Activated effector memory CD4-positive, alpha-beta T cell treated with Interleukin-2 at 50 U/mL for 16 hours (primary cell): ENCODE measurements around the gene FAM171A2.
"Not testable (repeated sequence)": the region's sequence is repeated elsewhere in the genome, so short reads cannot be mapped to it uniquely, and the experiment has no call there.

Experiments used
- DNase-seq: peaks from one replicate; pipeline ENCODE4 v3.0.0-alpha.2; 2020

Gene FAM171A2

DNA sequence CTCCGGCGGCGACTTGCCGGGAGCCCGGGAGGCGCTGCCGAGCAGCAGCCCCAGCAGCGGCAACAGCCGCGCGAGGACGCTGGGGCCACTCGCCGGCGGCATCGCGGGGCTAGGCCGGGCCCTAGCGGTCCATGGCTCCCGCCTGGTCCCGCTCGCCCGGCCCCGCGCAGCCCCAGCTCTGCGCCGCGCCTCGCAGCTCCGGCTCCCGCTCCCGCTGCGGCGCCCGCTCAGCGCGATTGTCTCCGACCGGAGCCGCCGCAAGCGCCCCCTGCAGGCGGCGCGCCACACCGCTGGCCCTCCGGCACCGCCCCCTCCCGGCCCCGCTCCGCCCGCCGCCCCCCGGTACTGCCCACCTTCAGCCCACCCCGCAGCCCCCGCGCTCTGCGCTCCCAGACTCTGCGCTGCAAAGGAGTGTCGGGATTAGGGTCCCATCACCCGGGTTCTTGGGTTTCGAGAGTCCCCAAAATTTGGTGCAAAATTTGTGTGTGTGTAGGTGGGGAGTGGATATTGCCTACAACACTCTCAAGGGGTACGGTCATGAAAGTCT lies at the start of gene FAM171A2:
Gene FAM171A2 (minus strand): TSS at position 241 of the 547 bp plus-strand sequence. CDS start 139 bp downstream, at position 102.
- DNase-seq = peak; percentile 53

DNA sequence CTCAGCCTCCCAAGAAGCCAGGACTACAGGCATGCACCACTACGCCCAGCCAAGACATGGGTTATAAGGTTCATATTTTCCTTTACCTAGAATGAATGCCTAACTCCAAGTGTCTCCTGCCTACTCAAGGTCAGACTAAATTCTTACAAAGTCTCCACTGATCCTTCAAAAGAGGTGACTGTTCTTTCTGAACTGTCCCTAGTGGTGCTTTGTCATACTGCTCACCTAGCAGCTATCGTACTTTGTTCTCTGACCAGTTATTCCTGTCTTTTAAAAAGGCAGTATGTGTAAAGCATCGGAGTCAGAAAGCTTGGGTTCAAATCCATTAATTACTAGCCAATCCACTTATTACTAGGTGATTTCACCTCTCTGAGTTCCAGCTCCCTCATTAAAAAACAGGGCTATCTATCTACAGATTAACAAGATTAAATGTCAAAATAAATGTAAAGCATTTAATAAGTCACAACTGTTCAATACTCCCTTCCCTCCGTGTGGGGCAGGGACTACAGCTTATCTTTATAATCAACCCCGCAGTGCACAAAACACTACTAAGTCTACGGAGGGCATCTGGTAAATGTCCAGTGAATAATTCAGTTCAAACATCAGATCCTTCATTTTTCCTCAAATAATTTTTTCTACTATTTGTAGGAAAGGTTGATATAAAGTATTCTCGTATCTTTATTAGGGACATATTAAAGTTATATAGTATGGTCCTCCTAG lies 45.8 kb upstream of the FAM171A2 start:
- no peak for DNase-seq

DNA sequence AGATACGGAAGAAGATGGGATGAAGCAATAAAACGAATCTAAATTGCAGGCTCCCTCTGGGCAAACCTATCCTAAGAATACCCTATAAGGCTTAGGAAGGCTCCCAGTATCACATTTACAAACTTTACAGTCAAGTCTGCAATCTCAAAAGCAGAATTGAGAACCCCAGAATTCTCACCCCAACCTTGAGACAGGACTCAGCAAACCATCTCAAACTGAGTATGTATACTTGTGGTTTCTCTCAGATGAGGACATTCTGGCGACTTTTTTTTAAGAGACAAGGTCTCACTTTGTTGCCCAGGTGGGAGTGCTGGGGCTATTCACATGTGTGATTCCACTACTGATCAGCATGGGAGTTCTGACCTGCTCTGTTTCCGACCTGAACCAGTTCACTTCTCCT lies 45.1 kb upstream of the FAM171A2 start:
- DNase-seq = no peak

DNA sequence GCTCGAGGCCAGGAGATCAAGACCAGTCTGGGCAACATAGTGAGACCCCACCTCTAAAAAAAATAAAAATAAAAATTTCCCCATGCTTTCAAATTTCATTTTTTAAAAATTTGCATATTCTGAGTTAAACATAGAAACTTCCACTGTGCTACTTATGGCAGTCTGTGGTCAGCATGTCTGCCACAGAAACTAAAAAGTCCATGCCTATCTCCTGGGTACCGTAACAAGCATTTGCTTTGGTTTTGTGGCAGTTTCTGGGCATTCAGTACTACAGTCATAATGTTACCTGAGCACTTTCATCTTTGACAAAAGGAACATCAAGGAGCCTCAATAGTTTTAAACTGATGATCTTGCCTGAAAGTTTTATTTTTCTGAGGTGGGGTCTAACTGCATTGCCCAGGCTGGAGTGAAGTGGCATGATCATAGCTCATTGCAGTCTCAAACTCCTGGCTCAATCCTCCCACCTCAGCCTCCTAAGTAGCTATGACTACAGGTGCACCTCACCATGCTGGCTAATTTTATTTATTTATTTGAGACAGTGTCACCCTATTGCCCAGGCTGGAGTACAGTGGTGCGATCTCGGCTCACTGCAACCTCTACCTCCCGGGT lies 39.0 kb upstream of the FAM171A2 start:
- no peak for DNase-seq

DNA sequence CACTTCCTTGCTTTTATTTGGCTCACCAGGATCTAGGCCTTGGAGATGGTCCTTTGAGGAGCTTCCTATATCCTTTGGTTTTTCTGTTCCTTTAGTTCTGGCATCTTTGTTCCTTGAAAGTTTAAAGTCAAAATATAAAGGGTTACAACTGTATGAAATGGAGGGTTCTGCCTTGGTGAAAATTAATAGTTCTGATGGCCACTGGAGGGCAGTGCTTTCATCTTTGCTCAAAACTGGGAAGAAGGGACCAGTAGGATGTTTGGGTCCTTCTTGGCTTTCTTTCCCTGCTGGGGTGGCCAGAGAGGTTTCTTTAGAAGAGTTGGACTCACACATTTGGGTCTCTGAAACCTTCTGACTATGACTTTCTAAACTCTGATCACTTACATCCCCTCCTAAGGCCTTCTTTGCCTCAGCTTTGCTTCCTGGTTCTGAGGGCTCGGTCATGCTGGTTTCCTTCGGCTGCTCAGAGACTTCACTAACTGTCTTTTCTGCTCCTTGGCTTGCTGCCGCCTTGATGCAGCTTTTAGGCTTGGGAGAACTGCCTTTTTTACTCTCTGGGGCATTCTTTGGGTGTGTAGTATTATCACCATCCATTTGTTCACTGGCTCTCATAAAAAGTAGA lies 36.7 kb upstream of the FAM171A2 start:
- DNase-seq = no peak

DNA sequence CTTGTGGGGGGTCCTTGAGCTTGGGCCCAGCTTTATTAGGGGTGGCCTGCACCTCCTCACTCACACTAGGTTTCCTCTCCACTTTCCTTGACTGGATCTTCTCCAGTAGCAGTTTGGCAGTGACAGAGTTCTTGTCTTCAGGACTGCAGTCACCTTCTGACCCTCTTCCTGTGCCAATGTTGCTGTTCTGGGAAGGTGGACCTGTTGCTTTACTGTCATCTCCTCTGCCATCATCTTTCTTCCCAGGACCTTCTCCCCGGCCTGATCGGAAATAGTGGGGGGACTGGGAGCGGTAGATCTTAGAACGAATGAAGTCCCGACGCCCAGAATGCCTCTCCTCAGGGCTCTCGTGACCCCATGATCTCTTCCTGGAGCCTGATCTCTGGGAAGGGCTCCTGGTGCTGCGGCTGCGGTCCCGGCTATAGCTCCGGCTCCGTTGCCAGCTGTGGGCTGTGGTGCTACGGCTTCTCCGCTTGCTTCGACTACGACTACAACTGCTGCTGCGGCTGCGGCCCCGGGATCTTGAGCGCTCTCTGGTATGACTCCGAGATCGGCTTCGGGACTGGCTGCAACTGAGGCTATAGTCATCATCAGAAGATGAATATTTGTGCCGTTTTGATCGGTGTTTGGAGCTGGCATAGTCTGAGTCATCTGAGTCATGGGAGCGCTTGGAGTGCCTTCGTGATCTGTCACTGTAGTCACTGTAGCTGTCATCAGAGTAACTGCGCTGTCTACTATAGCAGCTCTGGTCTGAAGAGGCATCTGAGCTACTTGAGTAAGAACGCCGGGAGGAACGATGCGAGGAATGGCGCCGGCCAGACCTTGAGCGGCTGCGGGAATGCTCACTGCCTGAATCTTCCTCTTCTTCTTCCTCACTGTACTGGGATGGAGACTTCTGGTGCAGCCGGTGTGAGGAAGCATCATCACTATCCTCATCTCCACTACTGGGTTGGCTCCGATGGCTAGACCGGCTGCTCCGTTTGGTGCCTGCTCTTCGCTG lies 35.3 kb upstream of the FAM171A2 start:
- no peak for DNase-seq

DNA sequence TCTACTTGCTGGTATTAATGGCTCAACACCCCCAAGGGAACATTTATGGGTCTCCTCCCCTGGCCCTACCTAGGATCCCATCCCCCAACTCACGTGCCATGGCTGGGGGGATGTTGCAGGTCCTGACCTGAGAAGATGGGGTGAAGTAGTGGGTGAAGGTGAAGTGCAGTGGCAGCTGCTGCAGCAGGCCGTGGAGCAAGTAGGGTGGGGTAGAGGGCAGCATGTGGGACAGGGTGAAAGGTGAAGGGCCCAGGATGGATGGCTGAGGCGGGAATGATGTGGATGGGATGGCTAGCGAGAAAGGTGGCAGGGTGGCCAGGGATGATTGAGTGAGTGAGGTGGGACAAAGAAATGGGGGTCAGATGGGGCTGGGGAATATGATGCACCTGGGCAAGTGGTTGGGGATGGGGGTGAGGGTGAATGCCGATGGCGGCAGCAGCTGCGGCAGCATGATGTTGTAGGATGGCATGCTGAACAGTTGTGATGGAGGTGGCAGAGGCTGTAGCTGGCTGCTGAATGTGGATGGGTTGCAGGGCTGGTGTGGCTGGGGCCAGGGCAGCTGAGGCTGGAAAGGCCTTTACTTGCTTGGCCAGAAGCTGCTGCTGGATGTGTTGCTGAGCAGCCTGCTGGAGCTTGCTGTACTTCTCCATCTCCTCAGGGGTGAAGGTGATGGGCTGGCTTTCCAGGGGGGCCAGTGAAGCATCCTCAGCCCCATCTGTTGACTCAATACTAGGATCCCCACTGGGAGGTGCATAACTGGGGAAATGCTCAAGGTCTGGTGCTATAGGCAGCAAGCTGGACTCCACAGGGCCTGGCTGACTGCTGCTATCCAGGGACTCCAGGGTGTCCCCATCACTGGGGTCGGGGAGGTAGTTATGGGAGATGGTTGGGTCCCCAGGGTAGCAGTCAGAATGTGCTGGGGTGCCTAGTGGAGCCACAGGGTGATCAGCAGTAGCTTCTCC lies 34.1 kb upstream of the FAM171A2 start:
- no peak for DNase-seq

DNA sequence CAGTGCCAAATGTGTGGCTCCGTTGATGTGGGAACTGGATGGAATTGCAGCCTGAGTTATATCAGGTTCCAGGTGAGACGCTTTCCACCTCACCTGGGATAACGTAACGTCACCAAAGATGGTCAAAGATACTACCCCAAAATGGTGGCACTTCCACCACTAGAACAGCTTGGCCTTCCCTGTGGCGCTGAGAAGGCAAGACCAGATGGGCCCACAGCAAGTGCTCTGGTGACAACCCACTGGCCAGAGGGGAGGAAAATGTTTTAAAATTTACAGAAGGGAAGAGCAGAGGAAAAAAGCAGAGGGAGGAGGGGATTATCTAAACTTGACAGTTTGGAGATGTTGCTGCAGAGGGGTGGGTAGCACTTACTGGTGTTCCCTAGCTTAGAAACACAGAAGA lies 33.3 kb upstream of the FAM171A2 start:
- DNase-seq = no peak

DNA sequence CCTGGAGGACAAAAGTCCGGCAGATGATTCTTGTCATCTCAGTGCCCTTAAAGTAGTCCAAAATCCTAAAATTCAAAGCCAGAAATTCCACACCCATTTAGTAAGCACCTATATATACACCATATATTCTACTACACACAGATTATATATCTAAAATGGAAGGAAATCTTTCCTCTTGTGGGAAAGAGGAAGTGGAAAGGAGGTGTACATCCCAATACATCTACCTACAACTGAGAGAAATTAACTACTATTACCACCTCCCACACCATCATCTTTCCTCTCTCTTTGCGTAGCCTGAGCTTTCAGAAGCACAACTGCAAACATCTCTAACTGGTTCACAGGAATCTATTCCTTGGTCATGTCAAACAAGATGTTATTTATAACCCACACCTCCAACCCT lies 31.2 kb upstream of the FAM171A2 start:
- DNase-seq = no peak

DNA sequence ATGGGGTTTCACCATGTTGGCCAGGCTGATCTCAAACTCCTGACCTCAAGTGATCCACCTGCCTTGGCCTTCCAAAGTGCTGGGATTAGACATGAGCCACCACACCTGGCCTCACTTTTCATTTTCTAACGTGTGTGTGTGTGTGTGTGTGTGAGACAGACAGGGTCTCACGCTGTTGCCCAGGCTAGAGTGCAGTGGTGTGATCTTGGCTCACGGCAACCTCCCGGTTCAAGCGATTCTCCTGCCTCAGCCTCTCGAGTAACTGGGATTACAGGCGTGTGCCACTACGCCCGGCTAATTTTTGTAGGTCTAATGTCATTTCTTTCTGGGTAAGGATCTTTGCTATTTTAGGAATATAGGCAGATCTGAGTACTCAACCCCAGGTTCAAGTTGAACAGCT lies 30.5 kb upstream of the FAM171A2 start:
- not testable (repeated sequence) for DNase-seq

DNA sequence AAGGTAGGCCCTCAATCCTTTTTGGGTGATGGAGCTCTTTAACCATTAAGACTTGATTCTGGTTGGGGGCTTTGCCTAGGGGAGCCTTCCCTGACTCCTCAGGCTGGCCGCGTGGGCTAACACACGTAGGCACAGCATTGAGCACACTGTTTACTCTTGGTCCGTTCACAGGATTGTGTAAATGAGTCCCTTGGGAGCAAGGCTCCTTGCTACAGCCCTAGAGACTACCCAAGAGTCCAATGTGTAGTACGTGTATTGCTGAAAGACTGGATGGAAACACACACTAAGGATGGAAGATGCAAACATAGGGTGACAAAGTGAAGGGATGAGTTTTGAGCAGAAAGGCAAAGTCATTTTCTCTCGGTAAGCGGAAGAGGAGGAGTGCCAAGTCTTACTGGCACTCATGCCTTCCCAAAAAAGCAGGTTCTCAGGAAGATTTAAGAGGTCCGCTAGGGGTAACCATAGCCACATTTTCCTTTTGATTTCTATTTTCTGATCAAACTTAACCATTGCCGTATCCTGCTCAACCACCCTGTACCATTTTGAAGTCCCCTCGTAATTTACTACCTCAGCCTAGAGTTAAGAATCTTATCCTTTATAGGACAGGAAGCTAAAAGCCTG lies 26.7 kb upstream of the FAM171A2 start:
- DNase-seq = no peak

DNA sequence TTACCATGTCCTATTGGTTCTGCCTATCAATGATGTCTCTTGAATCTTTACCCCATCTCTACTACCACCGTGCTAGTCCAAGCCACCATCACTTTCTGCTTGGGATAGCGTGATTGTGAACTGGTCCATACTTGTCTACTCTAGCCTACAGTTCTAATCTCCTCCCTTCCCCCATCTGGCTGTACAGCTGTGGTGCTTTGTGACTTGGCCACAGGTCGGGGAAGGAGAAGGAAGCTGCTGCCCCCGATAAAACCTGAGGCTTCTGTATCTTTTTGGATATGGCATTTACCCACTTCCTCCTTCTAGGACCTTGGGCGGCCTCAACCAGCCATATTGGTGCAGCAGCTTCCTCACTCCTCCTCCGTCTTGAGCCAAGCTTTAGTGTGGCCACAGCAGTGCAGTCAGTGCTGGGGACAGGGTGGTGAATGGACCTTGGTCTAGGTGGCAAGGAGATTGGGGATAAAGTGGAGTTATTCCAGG lies 26.1 kb upstream of the FAM171A2 start:
- no peak for DNase-seq

DNA sequence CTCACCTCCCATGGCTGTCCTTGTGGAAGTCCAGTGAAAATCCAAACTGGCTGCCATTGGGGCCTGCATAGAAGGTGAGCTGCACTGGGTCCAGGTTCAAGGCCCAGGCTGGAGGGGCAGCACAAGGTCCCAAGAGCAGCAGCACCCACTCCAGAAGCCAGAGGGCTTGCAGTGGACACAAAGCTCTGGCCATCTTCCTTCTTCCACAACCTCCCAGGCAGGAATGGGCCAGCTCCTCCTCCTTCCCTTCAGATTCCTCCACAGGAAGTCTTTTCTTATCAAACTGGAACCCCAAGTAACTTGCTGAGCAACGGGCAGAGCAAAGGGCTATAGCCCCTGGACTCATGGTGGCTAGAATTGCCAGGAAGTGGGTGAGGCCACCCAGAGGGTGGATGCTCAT lies 25.6 kb upstream of the FAM171A2 start, which contains the start of gene ITGA2B:
Gene ITGA2B (minus strand): TSS at position 369 of the 400 bp plus-strand sequence. CDS start 176 bp downstream, at position 193.
- no peak for DNase-seq

DNA sequence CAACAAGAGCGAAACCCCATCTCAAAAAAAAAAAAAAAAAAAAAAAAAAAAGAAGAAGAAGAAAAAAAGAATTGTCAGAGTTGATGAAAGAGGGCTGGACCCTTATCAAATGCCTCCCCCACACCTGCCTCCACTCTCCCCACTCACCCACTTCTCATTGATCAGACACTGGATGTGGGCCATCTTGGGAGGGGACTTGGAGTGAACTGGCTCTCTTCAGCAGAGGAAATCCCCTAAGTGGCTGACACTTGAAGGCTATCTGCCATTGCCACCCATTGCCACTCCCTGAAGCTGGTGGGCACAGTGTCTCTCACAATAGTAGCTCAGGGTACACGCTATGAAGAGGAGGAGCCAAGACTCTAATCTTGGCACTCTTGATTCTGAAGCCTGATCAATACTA lies 24.2 kb upstream of the FAM171A2 start:
- DNase-seq = no peak

DNA sequence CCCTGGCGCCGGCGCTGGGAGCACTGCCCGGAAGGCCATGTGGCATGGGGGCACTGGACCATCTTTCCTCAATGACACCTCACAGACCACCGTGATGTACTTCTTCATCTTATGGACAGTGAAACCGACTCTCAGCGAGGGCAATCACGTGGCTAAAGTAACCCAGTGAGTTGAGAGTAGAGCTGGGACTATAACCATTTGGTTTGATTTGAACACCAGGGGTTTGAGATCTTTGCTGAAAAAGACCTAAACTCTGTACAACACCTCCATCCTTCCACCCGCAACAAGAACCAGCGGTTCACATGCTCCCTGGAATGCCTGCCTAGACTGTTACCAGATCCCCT lies 22.5 kb upstream of the FAM171A2 start:
- DNase-seq = no peak

DNA sequence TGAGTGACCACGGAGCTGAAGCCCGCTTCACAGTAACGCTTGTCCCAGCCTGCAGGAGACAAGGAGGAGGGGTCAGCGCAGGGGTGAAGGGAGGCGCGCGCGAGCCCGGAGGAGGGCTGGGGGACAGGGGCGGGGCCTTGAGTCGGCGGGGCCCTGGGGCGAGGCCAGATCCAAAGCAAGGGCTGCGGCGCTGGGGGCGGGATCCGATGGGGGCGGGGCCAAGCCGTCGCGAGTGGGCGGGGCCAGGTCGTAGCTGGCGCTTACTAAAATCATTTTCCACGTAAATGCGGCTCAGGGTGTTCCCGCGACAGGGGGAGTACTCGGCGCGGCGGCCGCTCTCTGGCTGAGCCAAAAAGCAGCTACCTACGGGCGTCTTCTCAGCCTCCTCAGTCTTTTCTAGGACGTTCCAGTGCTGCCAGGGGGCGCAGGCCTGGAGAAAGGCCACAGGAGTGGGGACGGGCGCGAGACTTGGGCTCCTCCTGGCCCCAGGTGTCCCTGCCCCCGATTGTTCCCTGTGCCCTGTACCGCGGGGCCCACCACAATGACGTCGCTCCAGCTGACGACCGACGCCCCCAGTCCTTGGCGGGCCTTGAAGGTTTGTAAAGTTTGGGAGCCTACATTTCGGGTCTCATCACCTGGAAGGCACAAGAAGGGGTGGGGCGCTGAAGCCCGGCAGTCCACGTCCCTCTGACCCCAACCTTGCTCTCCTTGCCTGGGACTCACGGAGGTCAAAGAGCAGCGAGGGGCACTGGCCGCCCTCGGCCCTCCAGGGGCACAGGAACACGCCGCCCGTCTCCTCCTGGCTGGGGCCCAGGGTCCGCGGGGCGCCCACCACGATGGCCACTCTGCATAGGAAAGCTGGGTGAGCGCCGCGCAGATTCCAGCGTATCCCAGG lies 21.9 kb upstream of the FAM171A2 start:
- DNase-seq = peak; percentile 71

DNA sequence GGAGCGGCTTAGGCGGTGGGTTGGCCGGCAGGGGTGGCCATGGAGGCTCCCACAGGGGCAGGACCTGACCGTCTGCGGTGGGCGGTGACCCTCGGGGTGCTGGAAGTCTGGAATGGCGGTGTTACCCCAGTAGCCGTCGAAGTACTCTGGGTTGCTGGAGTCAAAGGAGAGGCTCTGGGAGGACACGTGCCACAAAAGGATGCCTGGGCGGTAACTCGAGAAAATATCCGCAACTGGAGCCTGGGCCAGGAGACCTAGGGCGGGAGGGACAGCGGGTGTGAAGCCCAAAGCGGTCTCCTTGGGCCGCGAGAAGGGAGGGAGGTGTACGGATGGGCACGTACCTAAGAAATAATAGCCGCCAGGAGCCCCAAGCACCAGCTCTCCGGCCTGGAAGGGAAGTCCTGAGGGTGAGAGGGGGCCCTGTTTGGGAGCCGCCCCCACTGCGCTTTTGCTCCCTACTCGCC lies 21.2 kb upstream of the FAM171A2 start:
- no peak for DNase-seq

DNA sequence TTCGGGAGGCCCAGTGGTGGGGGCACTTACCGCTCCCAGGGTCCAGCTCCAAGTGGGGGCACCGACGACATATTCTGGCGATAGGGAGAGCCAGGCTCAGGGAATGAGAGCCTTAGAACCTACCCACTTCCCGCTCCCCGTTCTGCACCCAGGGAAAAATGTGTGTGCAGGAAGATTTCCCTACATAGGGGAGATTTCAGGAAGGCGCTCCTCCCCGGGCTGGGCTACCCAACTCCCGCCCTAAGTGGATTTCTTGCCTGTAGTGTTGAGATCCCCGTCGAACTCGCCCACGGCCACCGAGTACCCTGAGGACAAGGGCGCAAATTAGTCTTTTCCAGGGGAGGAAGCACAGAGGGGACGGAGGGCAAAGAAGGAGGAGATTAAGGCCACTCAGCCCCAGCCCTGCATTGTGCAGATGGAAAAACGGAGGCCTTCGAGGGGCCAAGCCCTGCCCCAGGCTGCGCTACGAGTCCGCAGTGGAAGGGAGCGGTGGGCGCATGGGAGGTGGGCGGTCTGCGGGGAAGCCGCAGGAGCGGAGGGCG lies 20.7 kb upstream of the FAM171A2 start:
- no peak for DNase-seq

DNA sequence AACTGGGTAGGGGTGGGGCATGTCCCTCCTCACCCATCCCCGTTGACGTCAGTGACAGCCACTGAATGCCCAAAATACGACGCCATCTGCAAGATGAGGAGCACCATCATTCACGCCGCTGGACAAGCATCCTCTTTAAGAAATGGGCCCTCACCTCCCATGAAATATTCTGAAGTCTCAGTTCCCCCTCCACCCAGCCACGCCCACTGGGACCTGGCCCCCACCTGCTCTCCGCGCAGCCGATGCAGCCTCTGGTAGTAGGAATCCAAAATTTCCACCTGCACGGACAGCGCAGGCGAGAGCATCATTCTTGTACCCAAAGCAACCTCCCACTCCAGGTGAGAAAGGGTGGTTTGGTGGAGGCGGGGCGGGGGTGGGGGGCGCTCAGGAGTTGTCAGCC lies 20.2 kb upstream of the FAM171A2 start:
- DNase-seq = no peak
